HepG2 (cell line): ENCODE data around the gene RAC3. TPM values are rescaled to one million over a fixed set of nuclear protein-coding genes. Genes with fewer than 3 reads are reported as not detected.

Source experiments
- ATAC-seq: fragments of 200-7000 bp; cut with Tn5 transposase; 3 replicates; pipeline ENCODE4 v1.9.1; 2020; ENCODE audit warnings: mild to moderate bottlenecking, moderate library complexity
- BruUV-seq: library from RNA; stranded (reverse); fragments of 400-500 nt; replicated peaks from 2 replicates; lab custom pipeline; 2021; lab: Mats Ljungman, UMichigan
- CTCF ChIA-PET: fragments of 300-600 bp; formaldehyde crosslinking; extraction: SDS; loops from one replicate; lab custom pipeline; 2021; ENCODE audit warnings: low total read pairs, inconsistent platforms, low intra/inter-chr PET ratio; lab: Yijun Ruan, JAX
- POLR2A ChIA-PET: fragments of 350-600 bp; sonication (Branson Sonifier 250); formaldehyde crosslinking; loops from one replicate; lab custom pipeline; 2020; ENCODE audit warnings: antibody characterized with exemption, inconsistent platforms; lab: Yijun Ruan, JAX
- DNase-seq: peaks from one replicate; pipeline ENCODE4 v3.0.0-alpha.2; 2015; ENCODE audit warnings: low spot score
- FAIRE-seq: peaks from 3 replicates; lab custom pipeline; 2011; peaks lifted over from hg19 to GRCh38; lab: Jason Lieb, UNC
- H2AFZ ChIP-seq: one replicate; pipeline ENCODE4 v1.6.1; 2011; ENCODE audit warnings: low read length, inconsistent platforms
- H3K27ac ChIP-seq: fragments of 300-600 bp; 3 replicates; pipeline ENCODE4 v1.8.0; 2011; ENCODE audit warnings: mixed run types, mild to moderate bottlenecking, mixed read lengths, low read length, inconsistent platforms; ENCODE audit not compliant: insufficient read depth; ENCODE audit errors: extremely low read length
- H3K27me3 ChIP-seq, 2 experiments: fragments of 200-600 bp in 1 of 2; 2 replicates in 1 of 2; 3 replicates in 1 of 2; pipeline versions ENCODE4 v1.6.0 to v1.8.0; 2011; ENCODE audit warnings: low read length in 2 of 2, mild to moderate bottlenecking in 2 of 2, moderate library complexity in 2 of 2, inconsistent platforms in 1 of 2; ENCODE audit not compliant: insufficient read depth in 2 of 2, control insufficient read depth in 1 of 2
- H3K36me3 ChIP-seq, 2 experiments: fragments of 200-600 bp in 1 of 2; replicated peaks in 1 of 2; 2 replicates in 1 of 2; 3 replicates in 1 of 2; pipeline versions ENCODE4 v1.5.1 to v1.8.0; 2011; ENCODE audit warnings: low read length in 2 of 2, inconsistent platforms in 1 of 2; ENCODE audit not compliant: insufficient read depth in 2 of 2, control insufficient read depth in 1 of 2
- H3K4me1 ChIP-seq: 2 replicates; pipeline ENCODE4 v1.5.1; 2012; ENCODE audit warnings: low read length, inconsistent platforms; ENCODE audit not compliant: insufficient read depth
- H3K4me2 ChIP-seq: 2 replicates; pipeline ENCODE4 v1.6.0; 2011; ENCODE audit warnings: low read depth, low read length, inconsistent platforms
- H3K4me3 ChIP-seq, 3 experiments: fragments of 200-600 bp in 1 of 3; sonication (generic), shearing (Covaris generic) in 1 of 3; replicated peaks in 1 of 3; 2 replicates each; pipeline ENCODE4 v1.5.1; 2011 to 2016; ENCODE audit warnings: low read length in 3 of 3, inconsistent platforms in 2 of 3, low read depth in 2 of 3, mild to moderate bottlenecking in 2 of 3, control low read depth in 1 of 3, mixed read lengths in 1 of 3; ENCODE audit not compliant: insufficient read depth in 1 of 3
- H3K79me2 ChIP-seq: one replicate; pipeline ENCODE4 v1.6.1; 2011; ENCODE audit warnings: low read length, inconsistent platforms; ENCODE audit not compliant: insufficient read depth
- H3K9ac ChIP-seq: 2 replicates; pipeline ENCODE4 v1.6.0; 2011; ENCODE audit warnings: mild to moderate bottlenecking, low read depth, low read length, inconsistent platforms; ENCODE audit not compliant: insufficient read depth
- H3K9me3 ChIP-seq: 2 replicates; pipeline ENCODE4 v1.5.1; 2012; ENCODE audit warnings: mild to moderate bottlenecking, low read length
- H4K20me1 ChIP-seq: 2 replicates; pipeline ENCODE4 v1.6.0; 2011; ENCODE audit warnings: inconsistent platforms, mild to moderate bottlenecking, low read length, moderate library complexity; ENCODE audit not compliant: insufficient read depth
- ATAD3A ChIP-seq: sonication (generic); formaldehyde crosslinking; IDR thresholded peaks from 2 replicates; pipeline ENCODE4 v1.4.0; 2020; ENCODE audit warnings: missing genetic modification reagents
- FOXA3 ChIP-seq: IDR thresholded peaks from 2 replicates; pipeline ENCODE4 v1.6.1; 2016; ENCODE audit warnings: missing genetic modification reagents, missing compliant biosample characterization
- MBNL3 ChIP-seq: fragments of 250-450 bp; sonication (Bioruptor Pico); conservative IDR thresholded peaks from 2 replicates; pipeline ENCODE4 v1.8.0; 2022; ENCODE audit warnings: mild to moderate bottlenecking, inconsistent platforms
- MXD4 ChIP-seq: IDR thresholded peaks from 2 replicates; pipeline ENCODE4 v1.6.1; 2016; ENCODE audit warnings: mild to moderate bottlenecking, missing biosample characterization, missing genetic modification reagents
- NFKB2 ChIP-seq: sonication (generic); formaldehyde crosslinking; IDR thresholded peaks from 2 replicates; pipeline ENCODE4 v1.4.0; 2020; ENCODE audit warnings: missing genetic modification reagents, borderline replicate concordance
- RXRB ChIP-seq: IDR thresholded peaks from 2 replicates; pipeline ENCODE4 v1.6.1; 2016; ENCODE audit warnings: borderline replicate concordance, missing genetic modification reagents, missing compliant biosample characterization
- SRSF4 ChIP-seq: fragments of 200-400 bp; formaldehyde crosslinking; IDR thresholded peaks from one replicate; pipeline ENCODE4 v1.6.1; 2018; ENCODE audit warnings: mild to moderate bottlenecking, low read depth, low read length, moderate library complexity; ENCODE audit not compliant: poor library complexity, severe bottlenecking
- ZNF230 ChIP-seq: sonication (generic); formaldehyde crosslinking; IDR thresholded peaks from 2 replicates; pipeline ENCODE4 v1.4.0; 2020; ENCODE audit warnings: mild to moderate bottlenecking, missing genetic modification reagents
- ZNF782 ChIP-seq: sonication (generic); formaldehyde crosslinking; IDR thresholded peaks from 2 replicates; pipeline ENCODE4 v1.4.0; 2020; ENCODE audit warnings: missing genetic modification reagents, mild to moderate bottlenecking, borderline replicate concordance
- ZZZ3 ChIP-seq: sonication (generic); formaldehyde crosslinking; IDR thresholded peaks from 2 replicates; pipeline ENCODE4 v1.4.0; 2020; ENCODE audit warnings: missing genetic modification reagents, mild to moderate bottlenecking, borderline replicate concordance
- WGBS: methylation state at CpG from one replicate; pipeline ENCODE4 v1.1.6; 2017; ENCODE audit warnings: low lambda C conversion rate; 5-methylcytosine and 5-hydroxymethylcytosine counted together
- in situ Hi-C: cut with HindIII; loops from 2 replicates; pipeline ENCODE4 v1.10.0; 2017; ENCODE audit warnings: low pct_unique_long_range_greater_than_20kb; ENCODE audit not compliant: extremely low pct_ligation_motif_present
- intact Hi-C: fragments of 100-400 bp; cut with micrococcal nuclease; formaldehyde crosslinking; loops from one replicate; pipeline ENCODE4 v1.10.0; 2022; ENCODE audit not compliant: unreplicated experiment
- polyA plus RNA-seq, 8 experiments: library from polyadenylated mRNA; depleted of rRNA in 3 of 8; stranded (reverse) in 7 of 8; unstranded in 1 of 8; fragments of >200 nt; fragmentation: Illumina TruSeq in 4 of 8; extraction: Trizol in 4 of 8; gene quantifications; 2 replicates each; pipeline versions ENCODE4 v1.2.1 to v1.2.3, GENCODE V29; 2011 to 2016; ENCODE audit warnings: low read depth in 4 of 8, missing spikeins in 1 of 8, mixed read lengths in 1 of 8; ENCODE audit not compliant: insufficient read depth in 1 of 8
- total RNA-seq, 5 experiments: library from RNA; depleted of rRNA; stranded (reverse); fragments of >200 nt; fragmentation: Illumina TruSeq; extraction: Trizol; gene quantifications; 2 replicates each; pipeline ENCODE4 v1.2.3, GENCODE V29; 2016; ENCODE audit warnings: low read depth in 1 of 5
- TF ChIP-seq, protein P1 (sequence below): IDR thresholded peaks from 2 replicates; pipeline ENCODE4 v1.4.0; 2020; ENCODE audit warnings: mild to moderate bottlenecking, missing genetic modification reagents
- TF ChIP-seq, protein P2 (sequence below): sonication (generic); formaldehyde crosslinking; IDR thresholded peaks from 2 replicates; pipeline ENCODE4 v1.8.1; 2022; ENCODE audit warnings: mild to moderate bottlenecking, missing genetic modification reagents
- TF ChIP-seq, protein P3 (sequence below): sonication (generic); formaldehyde crosslinking; IDR thresholded peaks from 2 replicates; pipeline ENCODE4 v1.4.0; 2020; ENCODE audit warnings: mild to moderate bottlenecking, missing genetic modification reagents
- TF ChIP-seq, protein P4 (sequence below): sonication (generic); formaldehyde crosslinking; conservative IDR thresholded peaks from 2 replicates; pipeline ENCODE4 v1.8.0; 2022; ENCODE audit warnings: missing genetic modification reagents

The RAC3 gene
- total and polyA plus RNA-seq, 2 of the 13 experiments (the other 11 are each of a cell fraction or from before 2014, with no cell fraction given) = 10.5 to 21.3 TPM

DNA sequence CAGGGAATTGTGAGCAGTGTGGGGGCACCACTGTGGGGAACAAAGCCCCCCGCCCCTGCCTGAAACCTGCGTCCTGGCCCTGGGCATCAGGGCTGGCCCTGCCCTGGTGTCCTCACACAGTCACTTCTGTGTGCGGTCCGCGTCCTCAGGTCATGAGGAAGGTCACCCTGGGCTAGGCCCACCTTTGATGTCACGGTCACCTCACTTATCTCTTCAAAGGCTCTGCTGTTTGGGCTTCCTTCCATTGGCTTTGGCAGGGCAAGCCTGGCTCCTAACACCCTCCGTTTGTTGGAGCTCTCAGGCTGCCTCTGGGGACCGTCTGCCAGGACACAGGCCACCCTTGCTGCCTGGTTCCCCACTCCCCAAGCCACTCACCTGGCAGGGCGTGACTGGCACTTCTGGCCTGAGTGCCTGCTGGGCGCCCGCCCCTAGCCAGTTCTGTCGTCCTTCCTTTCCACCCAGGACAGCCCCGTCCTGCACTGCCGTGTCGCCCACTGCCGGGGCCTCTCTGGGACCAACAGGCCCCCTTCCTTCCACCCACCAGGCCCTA, 17.6 kb upstream of the RAC3 start (continued):
- TF ChIP-seq, protein P1, sequence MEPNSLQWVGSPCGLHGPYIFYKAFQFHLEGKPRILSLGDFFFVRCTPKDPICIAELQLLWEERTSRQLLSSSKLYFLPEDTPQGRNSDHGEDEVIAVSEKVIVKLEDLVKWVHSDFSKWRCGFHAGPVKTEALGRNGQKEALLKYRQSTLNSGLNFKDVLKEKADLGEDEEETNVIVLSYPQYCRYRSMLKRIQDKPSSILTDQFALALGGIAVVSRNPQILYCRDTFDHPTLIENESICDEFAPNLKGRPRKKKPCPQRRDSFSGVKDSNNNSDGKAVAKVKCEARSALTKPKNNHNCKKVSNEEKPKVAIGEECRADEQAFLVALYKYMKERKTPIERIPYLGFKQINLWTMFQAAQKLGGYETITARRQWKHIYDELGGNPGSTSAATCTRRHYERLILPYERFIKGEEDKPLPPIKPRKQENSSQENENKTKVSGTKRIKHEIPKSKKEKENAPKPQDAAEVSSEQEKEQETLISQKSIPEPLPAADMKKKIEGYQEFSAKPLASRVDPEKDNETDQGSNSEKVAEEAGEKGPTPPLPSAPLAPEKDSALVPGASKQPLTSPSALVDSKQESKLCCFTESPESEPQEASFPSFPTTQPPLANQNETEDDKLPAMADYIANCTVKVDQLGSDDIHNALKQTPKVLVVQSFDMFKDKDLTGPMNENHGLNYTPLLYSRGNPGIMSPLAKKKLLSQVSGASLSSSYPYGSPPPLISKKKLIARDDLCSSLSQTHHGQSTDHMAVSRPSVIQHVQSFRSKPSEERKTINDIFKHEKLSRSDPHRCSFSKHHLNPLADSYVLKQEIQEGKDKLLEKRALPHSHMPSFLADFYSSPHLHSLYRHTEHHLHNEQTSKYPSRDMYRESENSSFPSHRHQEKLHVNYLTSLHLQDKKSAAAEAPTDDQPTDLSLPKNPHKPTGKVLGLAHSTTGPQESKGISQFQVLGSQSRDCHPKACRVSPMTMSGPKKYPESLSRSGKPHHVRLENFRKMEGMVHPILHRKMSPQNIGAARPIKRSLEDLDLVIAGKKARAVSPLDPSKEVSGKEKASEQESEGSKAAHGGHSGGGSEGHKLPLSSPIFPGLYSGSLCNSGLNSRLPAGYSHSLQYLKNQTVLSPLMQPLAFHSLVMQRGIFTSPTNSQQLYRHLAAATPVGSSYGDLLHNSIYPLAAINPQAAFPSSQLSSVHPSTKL (CRISPR knock-in tag) = peak; percentile 60
- 0 out of 2 replicates have a peak, but pooled peaks have one; percentile 45 for TF ChIP-seq FOXA3

DNA sequence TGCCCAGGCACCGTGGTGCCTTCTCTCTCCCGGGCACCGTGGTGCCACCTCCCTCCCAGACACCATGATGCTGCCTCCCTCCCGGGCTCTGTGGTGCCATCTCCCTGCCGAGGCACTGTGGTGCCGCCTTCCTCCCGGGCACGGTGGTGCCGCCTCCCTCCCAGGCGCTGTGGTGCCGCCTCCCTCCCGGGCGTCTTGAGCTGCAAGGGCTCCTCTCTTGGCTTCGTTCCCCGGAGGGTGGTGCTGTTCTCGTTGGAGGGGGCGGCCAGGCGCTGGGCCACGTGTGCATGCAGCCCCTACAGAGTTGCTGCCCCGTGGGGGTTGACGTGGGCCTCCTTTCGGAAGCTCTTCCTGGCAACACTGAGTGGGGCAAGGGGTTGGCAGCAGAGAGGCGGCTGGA, 17.0 kb upstream of the RAC3 start:
- Histone ChIP-seq H3K9me3 (no peaks in the 10 kb centered on the region), H4K20me1 (no peaks in the 10 kb centered on the region), H3K4me1 (peaks cover 98% of the 10 kb centered on the region), H3K9ac (peak overlapping the region; percentile 53; the same call in 1 of the 2 replicates), H3K36me3 (peaks cover 31 to 36% of the 10 kb centered on the region in 2 experiments), H2AFZ (no peak overlapping the region), H3K79me2 (no peaks in the 10 kb centered on the region), H3K27me3 (no peaks in the 10 kb centered on the region), H3K4me3 (no peak overlapping the region), H3K4me2 (no peak overlapping the region), H3K27ac (peak overlapping the region; percentile 68)
- ChIA-PET POLR2A (interaction anchor here (0.7 to 14.1 kb wide), 4 partner anchors 8 to 54 kb away, joined by 3 to 470 read pairs (median 11); partner anchors contain the start of genes CENPX, LRRC45 and NOTUM), CTCF (no interaction called here)
- WGBS = 99% methylated on average over 15 of the region's 23 CpGs
- ATAC-seq (no peak), DNase-seq (no peak), FAIRE-seq (no peak)
- intact Hi-C loops = no loop called here
- no TSS peak for BruUV-seq
- in situ Hi-C loops = no loop called here
- TF ChIP-seq ATAD3A (no peak), SRSF4 (peak; percentile 42), NFKB2 (CRISPR knock-in tag) (peak; percentile 16; the same call in 1 of the 2 replicates), ZNF782 (CRISPR knock-in tag) (no peak), RXRB (CRISPR knock-in tag) (no peak), MBNL3 (no peak), ZNF230 (CRISPR knock-in tag) (no peak), ZZZ3 (CRISPR knock-in tag) (no peak), MXD4 (CRISPR knock-in tag) (no peak)
- TF ChIP-seq, protein P2, sequence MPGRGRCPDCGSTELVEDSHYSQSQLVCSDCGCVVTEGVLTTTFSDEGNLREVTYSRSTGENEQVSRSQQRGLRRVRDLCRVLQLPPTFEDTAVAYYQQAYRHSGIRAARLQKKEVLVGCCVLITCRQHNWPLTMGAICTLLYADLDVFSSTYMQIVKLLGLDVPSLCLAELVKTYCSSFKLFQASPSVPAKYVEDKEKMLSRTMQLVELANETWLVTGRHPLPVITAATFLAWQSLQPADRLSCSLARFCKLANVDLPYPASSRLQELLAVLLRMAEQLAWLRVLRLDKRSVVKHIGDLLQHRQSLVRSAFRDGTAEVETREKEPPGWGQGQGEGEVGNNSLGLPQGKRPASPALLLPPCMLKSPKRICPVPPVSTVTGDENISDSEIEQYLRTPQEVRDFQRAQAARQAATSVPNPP (CRISPR knock-in tag) = no peak
- TF ChIP-seq, protein P3, sequence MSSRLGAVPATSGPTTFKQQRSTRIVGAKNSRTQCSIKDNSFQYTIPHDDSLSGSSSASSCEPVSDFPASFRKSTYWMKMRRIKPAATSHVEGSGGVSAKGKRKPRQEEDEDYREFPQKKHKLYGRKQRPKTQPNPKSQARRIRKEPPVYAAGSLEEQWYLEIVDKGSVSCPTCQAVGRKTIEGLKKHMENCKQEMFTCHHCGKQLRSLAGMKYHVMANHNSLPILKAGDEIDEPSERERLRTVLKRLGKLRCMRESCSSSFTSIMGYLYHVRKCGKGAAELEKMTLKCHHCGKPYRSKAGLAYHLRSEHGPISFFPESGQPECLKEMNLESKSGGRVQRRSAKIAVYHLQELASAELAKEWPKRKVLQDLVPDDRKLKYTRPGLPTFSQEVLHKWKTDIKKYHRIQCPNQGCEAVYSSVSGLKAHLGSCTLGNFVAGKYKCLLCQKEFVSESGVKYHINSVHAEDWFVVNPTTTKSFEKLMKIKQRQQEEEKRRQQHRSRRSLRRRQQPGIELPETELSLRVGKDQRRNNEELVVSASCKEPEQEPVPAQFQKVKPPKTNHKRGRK = no peak
- TF ChIP-seq, protein P4, sequence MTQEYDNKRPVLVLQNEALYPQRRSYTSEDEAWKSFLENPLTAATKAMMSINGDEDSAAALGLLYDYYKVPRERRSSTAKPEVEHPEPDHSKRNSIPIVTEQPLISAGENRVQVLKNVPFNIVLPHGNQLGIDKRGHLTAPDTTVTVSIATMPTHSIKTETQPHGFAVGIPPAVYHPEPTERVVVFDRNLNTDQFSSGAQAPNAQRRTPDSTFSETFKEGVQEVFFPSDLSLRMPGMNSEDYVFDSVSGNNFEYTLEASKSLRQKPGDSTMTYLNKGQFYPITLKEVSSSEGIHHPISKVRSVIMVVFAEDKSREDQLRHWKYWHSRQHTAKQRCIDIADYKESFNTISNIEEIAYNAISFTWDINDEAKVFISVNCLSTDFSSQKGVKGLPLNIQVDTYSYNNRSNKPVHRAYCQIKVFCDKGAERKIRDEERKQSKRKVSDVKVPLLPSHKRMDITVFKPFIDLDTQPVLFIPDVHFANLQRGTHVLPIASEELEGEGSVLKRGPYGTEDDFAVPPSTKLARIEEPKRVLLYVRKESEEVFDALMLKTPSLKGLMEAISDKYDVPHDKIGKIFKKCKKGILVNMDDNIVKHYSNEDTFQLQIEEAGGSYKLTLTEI = no peak
